ENCODE measurements around the gene MBTPS2.

The MBTPS2 gene

DNA sequence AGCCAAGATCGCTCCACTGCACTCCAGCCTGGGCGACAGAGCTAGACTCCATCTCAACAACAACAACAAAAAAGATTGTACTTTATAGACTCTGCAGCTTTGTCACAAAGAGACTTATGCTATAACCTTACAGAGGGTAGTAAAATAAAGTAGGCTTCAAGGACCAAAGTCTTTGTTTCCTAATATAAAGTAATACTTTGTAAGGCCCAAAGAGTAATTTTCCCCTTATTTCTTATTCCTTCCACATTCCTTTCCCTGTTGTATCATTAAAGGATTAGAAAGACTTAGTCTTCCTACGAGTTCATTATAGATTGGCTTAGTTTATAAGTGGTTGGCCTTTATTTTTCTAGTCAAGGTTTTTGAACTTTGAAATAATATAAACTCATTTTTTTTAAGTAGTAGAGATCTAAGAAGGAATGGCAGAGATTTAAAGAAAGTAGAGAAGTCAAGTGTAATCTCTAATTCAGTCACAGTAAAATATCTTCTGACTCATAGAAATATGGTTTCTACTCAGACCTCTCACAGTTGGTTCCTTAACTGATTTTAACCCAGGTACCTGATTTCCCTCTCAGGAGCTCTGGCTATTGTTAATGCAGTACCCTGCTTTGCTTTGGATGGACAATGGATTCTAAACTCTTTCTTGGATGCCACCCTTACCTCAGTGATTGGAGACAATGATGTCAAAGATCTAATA lies 42.6 kb downstream of the MBTPS2 start:
- Histone ChIP-seq H3K4me1 (ENCODE audit: insufficient read depth, low read length) (peaks cover 10% of the 10 kb centered on the region), H3K9me3 (ENCODE audit: control insufficient read depth, insufficient read depth, low read length) (no peaks in the 10 kb centered on the region), H3K9ac (ENCODE audit: low read depth, low read length) (no peak overlapping the region), H3K36me3 (ENCODE audit: insufficient read depth, low read length) (peaks cover 4% of the 10 kb centered on the region)

DNA sequence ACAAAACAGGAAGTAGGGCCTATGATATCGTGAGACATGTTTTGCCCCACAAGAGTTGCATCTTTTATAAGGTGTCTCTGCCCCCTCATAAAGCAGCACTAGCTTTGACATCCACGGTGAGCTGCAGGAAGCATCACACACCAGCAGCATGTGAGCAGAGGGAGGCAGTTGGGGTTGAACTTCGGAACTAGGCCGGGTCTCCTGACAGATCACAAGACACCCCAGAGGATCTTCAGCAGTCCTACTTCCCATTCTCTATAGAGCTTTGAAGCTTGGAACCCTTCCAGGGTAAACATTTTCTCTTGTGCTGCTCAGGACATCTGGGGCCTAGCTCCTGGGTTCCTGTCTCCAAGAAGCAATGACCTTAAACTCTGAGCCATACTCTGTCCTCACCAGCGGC lies 43.8 kb downstream of the MBTPS2 start:
- Histone ChIP-seq H3K9ac (ENCODE audit: low read depth, low read length) (no peak overlapping the region), H3K4me1 (ENCODE audit: insufficient read depth, low read length) (peaks cover 10% of the 10 kb centered on the region), H3K9me3 (ENCODE audit: control insufficient read depth, insufficient read depth, low read length) (no peaks in the 10 kb centered on the region), H3K36me3 (ENCODE audit: insufficient read depth, low read length) (peaks cover 4% of the 10 kb centered on the region)

DNA sequence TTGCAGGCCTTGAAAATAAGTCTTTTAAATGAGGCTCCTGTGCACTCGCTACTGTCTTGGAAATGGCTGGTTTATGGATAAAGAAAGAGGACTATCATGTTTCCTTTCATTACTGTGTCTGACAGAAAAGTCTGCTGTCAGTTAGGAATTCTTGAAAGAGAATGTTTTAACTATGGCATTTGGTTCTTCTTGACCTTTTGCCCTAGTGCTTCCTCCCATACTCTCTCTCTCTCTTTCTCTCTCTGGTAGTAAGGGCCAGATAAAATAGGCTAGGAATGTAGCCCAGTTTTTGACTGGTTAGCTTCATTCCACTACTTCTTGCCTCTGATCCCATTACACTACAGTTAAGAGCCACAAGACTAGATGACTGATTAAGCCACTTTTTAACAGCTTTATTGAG lies 46.2 kb downstream of the MBTPS2 start:
- Histone ChIP-seq H3K36me3 (ENCODE audit: insufficient read depth, low read length) (peaks cover 4% of the 10 kb centered on the region), H3K9me3 (ENCODE audit: control insufficient read depth, insufficient read depth, low read length) (no peaks in the 10 kb centered on the region), H3K9ac (ENCODE audit: low read depth, low read length) (no peak overlapping the region), H3K4me1 (ENCODE audit: insufficient read depth, low read length) (peaks cover 10% of the 10 kb centered on the region)

DNA sequence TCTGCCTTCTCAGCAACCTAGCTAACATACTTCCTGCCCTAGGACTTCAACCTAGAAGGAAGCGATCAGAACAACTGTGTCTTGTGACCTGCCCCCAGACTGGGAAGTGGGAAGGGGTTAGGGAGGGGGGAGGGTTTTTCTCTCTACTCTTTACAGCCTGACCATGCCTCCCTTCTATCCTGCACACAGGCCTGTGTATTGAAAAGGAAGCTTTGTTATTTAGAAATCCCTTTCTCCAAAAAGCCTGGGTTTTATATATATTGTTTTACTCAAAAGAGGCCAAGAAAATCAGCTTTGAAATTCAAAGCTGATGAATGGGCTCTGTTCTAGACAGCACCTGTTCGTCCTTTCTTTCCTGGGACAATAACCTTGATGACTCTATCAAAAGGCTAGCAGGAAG lies 65.9 kb downstream of the MBTPS2 start:
- Histone ChIP-seq H3K36me3 (ENCODE audit: insufficient read depth, low read length) (no peaks in the 10 kb centered on the region), H3K4me1 (ENCODE audit: insufficient read depth, low read length) (peaks cover 34% of the 10 kb centered on the region), H3K9me3 (ENCODE audit: control insufficient read depth, insufficient read depth, low read length) (no peaks in the 10 kb centered on the region), H3K9ac (ENCODE audit: low read depth, low read length) (no peak overlapping the region)

DNA sequence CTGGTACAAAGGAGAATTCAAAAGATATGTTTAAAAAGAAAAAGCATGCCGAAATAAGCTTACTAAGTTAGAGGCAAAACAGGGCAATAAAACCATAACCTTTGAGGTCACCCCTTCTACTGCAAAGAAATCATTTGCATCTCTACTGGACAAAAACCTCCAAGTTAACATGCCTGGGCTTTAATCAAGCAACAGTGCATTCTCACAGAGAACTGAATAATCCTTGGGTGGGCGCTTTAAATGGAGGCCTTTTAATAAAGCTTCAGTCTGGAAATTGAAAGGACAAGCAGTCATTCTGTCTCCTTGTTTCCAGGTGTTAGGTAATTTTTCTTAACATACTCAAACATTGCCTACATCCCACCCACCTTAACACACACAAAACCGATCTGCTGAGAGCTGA lies 66.5 kb downstream of the MBTPS2 start:
- Histone ChIP-seq H3K36me3 (ENCODE audit: insufficient read depth, low read length) (no peaks in the 10 kb centered on the region), H3K9ac (ENCODE audit: low read depth, low read length) (no peak overlapping the region; the same call in 1 of the 2 replicates), H3K4me1 (ENCODE audit: insufficient read depth, low read length) (peaks cover 34% of the 10 kb centered on the region), H3K9me3 (ENCODE audit: control insufficient read depth, insufficient read depth, low read length) (no peaks in the 10 kb centered on the region)

DNA sequence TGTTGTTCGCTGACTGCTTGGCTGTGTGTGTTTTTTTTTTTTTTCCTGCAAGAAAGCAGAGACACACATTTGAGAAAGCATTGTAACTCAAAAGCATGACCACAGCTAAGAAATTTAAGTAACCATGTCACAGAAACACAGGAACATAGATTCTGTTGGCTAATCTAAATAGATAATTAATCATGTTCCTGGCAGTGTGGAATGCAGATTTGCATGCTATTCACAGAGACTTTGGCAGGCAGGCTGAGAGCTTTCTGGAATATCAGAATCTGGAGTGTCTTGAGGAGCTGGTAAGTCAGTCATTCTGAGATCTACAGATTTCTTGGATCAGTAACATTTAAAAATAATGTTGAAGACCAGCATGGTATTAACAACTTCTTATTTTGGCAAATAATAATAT lies 67.8 kb downstream of the MBTPS2 start:
- Histone ChIP-seq H3K4me1 (ENCODE audit: insufficient read depth, low read length) (peaks cover 34% of the 10 kb centered on the region), H3K36me3 (ENCODE audit: insufficient read depth, low read length) (no peaks in the 10 kb centered on the region), H3K9me3 (ENCODE audit: control insufficient read depth, insufficient read depth, low read length) (no peaks in the 10 kb centered on the region), H3K9ac (ENCODE audit: low read depth, low read length) (no peak overlapping the region)

DNA sequence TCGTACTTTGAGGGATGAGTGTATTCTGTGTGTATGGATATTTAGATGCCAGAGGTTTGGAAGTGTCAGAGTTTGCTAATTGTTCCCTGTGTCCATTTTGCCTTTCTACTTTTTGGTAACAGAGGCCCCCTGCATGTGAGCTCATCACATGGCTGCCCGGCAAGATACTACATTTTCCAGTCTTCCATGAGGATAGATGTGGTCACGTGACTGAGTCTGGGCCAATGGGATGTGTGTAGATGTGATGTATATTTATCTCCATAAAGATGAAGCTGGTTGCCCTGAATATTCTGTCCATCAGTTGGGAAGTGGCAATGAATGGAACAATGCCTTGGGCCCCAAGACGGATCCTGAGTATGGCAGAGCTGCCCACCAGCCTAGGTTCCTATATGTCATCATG lies 72.1 kb downstream of the MBTPS2 start:
- Histone ChIP-seq H3K9ac (ENCODE audit: low read depth, low read length) (no peak overlapping the region), H3K4me1 (ENCODE audit: insufficient read depth, low read length) (peaks cover 11% of the 10 kb centered on the region; the same call in 1 of the 2 replicates), H3K9me3 (ENCODE audit: control insufficient read depth, insufficient read depth, low read length) (no peaks in the 10 kb centered on the region), H3K36me3 (ENCODE audit: insufficient read depth, low read length) (no peaks in the 10 kb centered on the region)

DNA sequence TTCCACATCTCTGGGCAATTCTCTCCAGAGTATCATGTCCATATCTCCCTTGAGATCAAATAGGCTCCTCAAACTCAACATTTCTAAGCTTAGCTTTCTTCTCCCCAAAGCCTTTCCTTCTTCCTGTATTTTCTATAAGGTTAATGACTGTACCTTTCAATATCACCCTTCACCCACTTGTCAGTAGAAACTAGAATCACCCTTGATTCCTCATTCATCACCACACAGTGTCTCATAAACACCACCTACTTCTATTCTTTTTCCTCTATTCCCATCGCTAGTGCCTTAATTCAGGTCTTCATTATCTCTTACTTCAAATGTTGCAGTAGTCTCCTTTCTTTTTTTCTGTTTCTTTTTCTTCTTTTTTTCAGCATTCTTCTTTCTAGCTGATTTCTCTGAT lies 72.8 kb downstream of the MBTPS2 start:
- no peak overlapping the region for H3K9ac ChIP-seq (ENCODE audit: low read depth, low read length)
- peaks cover 5% of the 10 kb centered on the region; the same call in 1 of the 2 replicates for H3K4me1 ChIP-seq (ENCODE audit: insufficient read depth, low read length)
- H3K9me3 ChIP-seq (ENCODE audit: control insufficient read depth, insufficient read depth, low read length), result no peaks in the 10 kb centered on the region
- H3K36me3 ChIP-seq (ENCODE audit: insufficient read depth, low read length), result no peaks in the 10 kb centered on the region

DNA sequence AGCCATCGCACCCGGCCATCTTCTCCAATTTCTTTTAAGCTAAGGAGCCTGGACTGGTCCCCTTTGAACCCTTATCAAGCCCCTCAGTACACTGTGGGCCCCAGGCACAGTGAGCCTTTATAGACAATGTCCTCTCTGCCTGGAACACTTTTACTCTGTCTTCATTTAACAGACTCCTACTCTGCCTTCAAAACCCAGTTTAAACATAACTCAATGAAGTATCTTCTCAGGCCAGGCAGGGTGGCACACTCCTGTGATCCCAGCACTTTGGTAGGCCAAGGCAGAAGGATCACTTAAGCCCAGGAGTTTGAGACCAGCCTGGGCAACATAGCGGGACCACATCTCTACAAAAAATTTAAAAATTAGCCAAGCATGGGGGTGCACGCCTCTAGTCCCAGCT lies 73.6 kb downstream of the MBTPS2 start:
- Histone ChIP-seq H3K36me3 (ENCODE audit: insufficient read depth, low read length) (no peaks in the 10 kb centered on the region), H3K9ac (ENCODE audit: low read depth, low read length) (no peak overlapping the region), H3K9me3 (ENCODE audit: control insufficient read depth, insufficient read depth, low read length) (no peaks in the 10 kb centered on the region), H3K4me1 (ENCODE audit: insufficient read depth, low read length) (no peaks in the 10 kb centered on the region; the same call in 1 of the 2 replicates)

DNA sequence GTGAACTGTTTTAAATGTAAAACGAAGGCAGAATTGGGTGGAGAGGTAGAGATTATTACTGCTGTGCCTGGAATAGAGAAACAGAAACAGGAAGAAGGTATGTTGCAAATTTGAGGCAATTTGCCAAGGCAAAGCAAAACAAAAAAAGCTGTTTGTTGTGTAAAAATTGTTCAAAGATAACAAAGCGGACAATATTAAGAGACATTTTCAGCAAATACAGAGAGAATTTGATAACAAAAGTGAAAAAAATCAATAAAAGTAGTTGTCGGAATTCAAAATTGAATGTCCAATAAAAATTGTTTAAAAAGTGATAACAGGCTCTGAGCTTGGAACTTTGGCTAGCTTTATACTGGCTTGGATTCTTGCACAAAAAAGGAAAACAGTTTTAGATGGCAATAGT lies 86.7 kb downstream of the MBTPS2 start:
- Histone ChIP-seq H3K9me3 (ENCODE audit: control insufficient read depth, insufficient read depth, low read length) (peaks cover 3% of the 10 kb centered on the region; the same call in 1 of the 2 replicates), H3K36me3 (ENCODE audit: insufficient read depth, low read length) (no peaks in the 10 kb centered on the region; the same call in 1 of the 2 replicates), H3K4me1 (ENCODE audit: insufficient read depth, low read length) (peaks cover 43% of the 10 kb centered on the region), H3K9ac (ENCODE audit: low read depth, low read length) (peak overlapping the region; percentile 5; the same call in 1 of the 2 replicates)

DNA sequence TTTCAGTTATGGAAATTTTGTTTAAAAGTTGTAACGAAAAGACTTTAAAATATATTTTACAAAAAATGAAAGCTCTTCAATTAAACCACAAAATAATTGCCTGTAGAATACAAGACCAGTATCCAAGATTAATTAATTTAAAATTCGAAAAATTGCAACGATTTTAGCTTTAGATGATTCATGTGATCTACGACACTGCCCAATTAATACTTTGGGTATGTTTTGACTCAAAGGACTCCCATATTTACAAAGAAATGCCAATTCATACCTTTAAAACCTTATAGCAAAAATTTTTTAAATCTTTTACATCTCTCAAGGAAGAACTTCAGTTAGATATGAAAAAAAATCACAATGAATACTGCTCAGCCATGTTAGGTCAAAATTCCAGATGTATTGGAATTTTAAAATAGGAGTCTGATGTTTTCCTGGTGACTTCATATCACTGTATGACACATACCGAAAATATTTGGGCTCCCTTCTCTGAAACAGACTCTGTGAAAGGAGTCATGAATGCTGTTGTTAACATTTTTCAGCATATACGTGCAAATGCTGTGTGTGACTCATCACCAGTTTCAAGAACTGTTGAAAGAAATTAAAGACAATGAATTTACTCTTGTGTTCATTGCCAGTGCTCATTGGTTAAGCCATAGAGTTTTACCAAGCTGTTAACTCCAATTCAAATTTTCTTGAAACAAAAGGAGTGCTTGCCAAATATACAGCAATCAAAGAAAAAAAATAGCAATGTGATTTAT lies 87.3 kb downstream of the MBTPS2 start:
- H3K9me3 ChIP-seq (ENCODE audit: control insufficient read depth, insufficient read depth, low read length), result no peaks in the 10 kb centered on the region
- H3K9ac ChIP-seq (ENCODE audit: low read depth, low read length), result peak overlapping the region; percentile 5; the same call in 1 of the 2 replicates
- peaks cover 45% of the 10 kb centered on the region for H3K4me1 ChIP-seq (ENCODE audit: insufficient read depth, low read length)
- H3K36me3 ChIP-seq (ENCODE audit: insufficient read depth, low read length), result no peaks in the 10 kb centered on the region

DNA sequence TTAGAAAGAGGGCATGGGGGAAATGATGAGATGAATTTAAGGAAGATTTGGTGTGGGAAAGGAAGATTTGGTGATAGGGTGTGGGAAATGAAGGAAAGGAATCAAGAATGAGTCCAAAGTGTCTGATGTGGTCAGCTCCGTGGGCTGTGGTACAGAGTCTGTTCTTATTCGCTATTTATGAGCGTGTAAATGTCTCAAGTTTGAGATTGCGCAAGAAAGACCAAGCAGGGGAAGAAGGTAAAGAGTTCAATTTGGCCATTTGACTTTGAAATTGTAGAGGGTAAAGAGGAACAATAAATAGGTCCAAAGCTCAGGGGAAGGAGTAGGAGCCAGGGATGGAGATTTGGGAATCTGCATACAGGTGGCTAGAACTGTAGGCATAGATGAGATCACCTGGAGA lies 89.8 kb downstream of the MBTPS2 start:
- Histone ChIP-seq H3K9me3 (ENCODE audit: control insufficient read depth, insufficient read depth, low read length) (no peaks in the 10 kb centered on the region), H3K36me3 (ENCODE audit: insufficient read depth, low read length) (no peaks in the 10 kb centered on the region), H3K4me1 (ENCODE audit: insufficient read depth, low read length) (peaks cover 57% of the 10 kb centered on the region), H3K9ac (ENCODE audit: low read depth, low read length) (no peak overlapping the region)

DNA sequence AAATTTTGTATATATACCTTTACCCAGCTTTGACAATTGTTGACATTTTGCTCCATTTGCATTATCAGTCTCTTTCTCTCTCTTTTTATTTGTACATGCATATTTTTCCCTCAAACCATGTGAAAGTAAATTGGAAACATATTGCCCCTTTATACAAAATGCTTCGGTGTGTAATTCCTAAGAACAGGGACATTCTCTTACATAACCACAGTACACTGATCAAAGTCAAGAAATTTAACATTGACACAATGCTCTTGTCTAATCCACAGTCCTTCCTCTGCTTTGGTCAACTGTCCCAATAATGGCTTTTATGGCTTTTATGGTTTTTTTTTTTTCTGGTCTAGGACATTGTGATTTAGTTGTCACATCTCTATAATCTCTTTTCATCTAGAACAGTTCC lies 91.6 kb downstream of the MBTPS2 start:
- no peaks in the 10 kb centered on the region for H3K36me3 ChIP-seq (ENCODE audit: insufficient read depth, low read length)
- H3K9ac ChIP-seq (ENCODE audit: low read depth, low read length), result no peak overlapping the region
- no peaks in the 10 kb centered on the region for H3K9me3 ChIP-seq (ENCODE audit: control insufficient read depth, insufficient read depth, low read length)
- peaks cover 58% of the 10 kb centered on the region for H3K4me1 ChIP-seq (ENCODE audit: insufficient read depth, low read length)

DNA sequence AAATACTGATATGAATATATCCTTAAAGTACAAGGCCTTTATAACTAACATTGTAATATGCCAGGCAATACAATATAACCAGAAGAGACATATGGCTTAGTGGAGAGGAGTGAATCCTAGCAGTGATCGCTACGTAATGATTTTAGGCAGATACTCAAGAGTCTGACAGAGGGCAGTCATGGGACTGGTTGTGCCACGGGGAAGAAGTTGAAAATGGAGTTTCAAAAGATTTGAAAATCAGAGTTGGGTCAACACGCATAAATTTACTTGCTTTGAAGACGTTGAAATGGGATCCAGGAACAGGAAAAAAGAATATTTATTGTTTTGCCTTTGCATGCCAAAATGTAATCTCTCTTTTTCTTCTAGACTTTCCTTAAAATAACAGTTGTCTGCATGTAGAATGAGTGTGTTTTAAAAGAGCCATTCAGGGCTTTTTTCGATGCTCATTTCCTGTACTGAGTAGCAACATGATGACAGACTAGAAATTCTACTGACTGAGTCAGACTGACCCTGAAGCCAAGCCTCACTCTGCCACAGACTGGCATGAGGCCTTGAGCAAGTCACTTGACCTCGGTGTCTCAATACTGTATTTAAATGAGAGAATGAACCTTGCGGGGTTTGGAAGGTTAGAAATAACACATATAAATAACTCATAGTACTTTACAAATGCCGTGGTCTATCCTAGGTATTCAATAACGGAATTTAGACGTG lies 93.0 kb downstream of the MBTPS2 start:
- H3K36me3 ChIP-seq (ENCODE audit: insufficient read depth, low read length), result no peaks in the 10 kb centered on the region
- H3K4me1 ChIP-seq (ENCODE audit: insufficient read depth, low read length), result peaks cover 46% of the 10 kb centered on the region
- H3K9me3 ChIP-seq (ENCODE audit: control insufficient read depth, insufficient read depth, low read length), result no peaks in the 10 kb centered on the region
- H3K9ac ChIP-seq (ENCODE audit: low read depth, low read length), result no peak overlapping the region

Data from ES-I3 (cell line).